Measurements from ENCODE around the gene ECHDC3.

GRCh38 chr10:11810313-11810766 is 68.2 kb downstream of the ECHDC3 start:
- TF ChIP-seq POLR2A (IDR thresholded peaks at IDR 0.05) (no peak), POLR2AphosphoS5 (IDR thresholded peaks at IDR 0.05) (no peak), EP300 (IDR thresholded peaks at IDR 0.05) (no peak)
- TF ChIP-seq, protein P1, sequence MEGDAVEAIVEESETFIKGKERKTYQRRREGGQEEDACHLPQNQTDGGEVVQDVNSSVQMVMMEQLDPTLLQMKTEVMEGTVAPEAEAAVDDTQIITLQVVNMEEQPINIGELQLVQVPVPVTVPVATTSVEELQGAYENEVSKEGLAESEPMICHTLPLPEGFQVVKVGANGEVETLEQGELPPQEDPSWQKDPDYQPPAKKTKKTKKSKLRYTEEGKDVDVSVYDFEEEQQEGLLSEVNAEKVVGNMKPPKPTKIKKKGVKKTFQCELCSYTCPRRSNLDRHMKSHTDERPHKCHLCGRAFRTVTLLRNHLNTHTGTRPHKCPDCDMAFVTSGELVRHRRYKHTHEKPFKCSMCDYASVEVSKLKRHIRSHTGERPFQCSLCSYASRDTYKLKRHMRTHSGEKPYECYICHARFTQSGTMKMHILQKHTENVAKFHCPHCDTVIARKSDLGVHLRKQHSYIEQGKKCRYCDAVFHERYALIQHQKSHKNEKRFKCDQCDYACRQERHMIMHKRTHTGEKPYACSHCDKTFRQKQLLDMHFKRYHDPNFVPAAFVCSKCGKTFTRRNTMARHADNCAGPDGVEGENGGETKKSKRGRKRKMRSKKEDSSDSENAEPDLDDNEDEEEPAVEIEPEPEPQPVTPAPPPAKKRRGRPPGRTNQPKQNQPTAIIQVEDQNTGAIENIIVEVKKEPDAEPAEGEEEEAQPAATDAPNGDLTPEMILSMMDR (IDR thresholded peaks at IDR 0.05): no peak

Measured in suprapubic skin (tissue), 4 donors.